Esophagus muscularis mucosa (tissue), 4 donors: ENCODE data around the gene RYR2.

Experiments used
- EP300 ChIP-seq: sonication (generic); formaldehyde crosslinking; IDR thresholded peaks from one replicate; pipeline ENCODE4 v1.6.1; 2017; ENCODE audit warnings: antibody characterized with exemption
- POLR2A ChIP-seq: fragments of 450-650 bp; IDR thresholded peaks from one replicate; pipeline ENCODE4 v1.6.1; 2017; ENCODE audit warnings: antibody characterized with exemption, moderate library complexity, mild to moderate bottlenecking, low read depth
- POLR2AphosphoS5 ChIP-seq, 2 donors: sonication (generic); formaldehyde crosslinking; IDR thresholded peaks; one replicate each; pipeline ENCODE4 v1.6.1; 2017; ENCODE audit warnings: antibody characterized with exemption in 2 of 2
- TF ChIP-seq, protein P1 (sequence below), 3 experiments: fragments of 200-600 bp in 2 of 3; fragments of 450-650 bp in 1 of 3; sonication (generic) in 2 of 3; IDR thresholded peaks; one replicate each; pipeline ENCODE4 v1.5.1; 2017 to 2019; ENCODE audit warnings: antibody characterized with exemption in 3 of 3, mild to moderate bottlenecking in 2 of 3, moderate library complexity in 1 of 3

DNA sequence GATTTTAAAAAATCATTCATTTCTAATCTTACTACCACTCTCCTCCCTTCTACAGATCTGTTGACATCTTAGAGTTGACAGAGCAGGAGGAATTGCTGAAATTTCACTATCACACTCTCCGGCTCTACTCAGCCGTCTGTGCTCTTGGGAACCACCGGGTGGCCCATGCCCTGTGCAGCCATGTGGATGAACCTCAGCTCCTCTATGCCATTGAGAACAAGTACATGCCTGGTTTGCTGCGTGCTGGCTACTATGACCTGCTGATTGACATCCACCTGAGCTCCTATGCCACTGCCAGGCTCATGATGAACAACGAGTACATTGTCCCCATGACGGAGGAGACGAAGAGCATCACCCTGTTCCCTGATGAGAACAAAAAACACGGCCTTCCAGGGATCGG is 572.0 kb downstream of the RYR2 start:
- TF ChIP-seq EP300: no peak
- TF ChIP-seq, protein P1, sequence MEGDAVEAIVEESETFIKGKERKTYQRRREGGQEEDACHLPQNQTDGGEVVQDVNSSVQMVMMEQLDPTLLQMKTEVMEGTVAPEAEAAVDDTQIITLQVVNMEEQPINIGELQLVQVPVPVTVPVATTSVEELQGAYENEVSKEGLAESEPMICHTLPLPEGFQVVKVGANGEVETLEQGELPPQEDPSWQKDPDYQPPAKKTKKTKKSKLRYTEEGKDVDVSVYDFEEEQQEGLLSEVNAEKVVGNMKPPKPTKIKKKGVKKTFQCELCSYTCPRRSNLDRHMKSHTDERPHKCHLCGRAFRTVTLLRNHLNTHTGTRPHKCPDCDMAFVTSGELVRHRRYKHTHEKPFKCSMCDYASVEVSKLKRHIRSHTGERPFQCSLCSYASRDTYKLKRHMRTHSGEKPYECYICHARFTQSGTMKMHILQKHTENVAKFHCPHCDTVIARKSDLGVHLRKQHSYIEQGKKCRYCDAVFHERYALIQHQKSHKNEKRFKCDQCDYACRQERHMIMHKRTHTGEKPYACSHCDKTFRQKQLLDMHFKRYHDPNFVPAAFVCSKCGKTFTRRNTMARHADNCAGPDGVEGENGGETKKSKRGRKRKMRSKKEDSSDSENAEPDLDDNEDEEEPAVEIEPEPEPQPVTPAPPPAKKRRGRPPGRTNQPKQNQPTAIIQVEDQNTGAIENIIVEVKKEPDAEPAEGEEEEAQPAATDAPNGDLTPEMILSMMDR (IDR thresholded peaks at IDR 0.05): no peak
- TF ChIP-seq POLR2AphosphoS5 (IDR thresholded peaks at IDR 0.05): no peak
- TF ChIP-seq POLR2A: no peak
